Hepatocyte (in vitro differentiated cells): ENCODE data around the gene SLC38A1.

ENCODE experiments used
- EZH2 ChIP-seq: fragments of 200-600 bp; sonication (generic); IDR thresholded peaks from 2 replicates; pipeline ENCODE4 v1.6.1; 2016; ENCODE audit warnings: antibody characterized with exemption, mild to moderate bottlenecking, borderline replicate concordance
- TF ChIP-seq, protein P1 (sequence below): fragments of 200-600 bp; sonication (generic); IDR thresholded peaks from 2 replicates; pipeline ENCODE4 v1.5.1; 2016; ENCODE audit warnings: antibody characterized with exemption, mild to moderate bottlenecking; ENCODE audit not compliant: poor library complexity

DNA sequence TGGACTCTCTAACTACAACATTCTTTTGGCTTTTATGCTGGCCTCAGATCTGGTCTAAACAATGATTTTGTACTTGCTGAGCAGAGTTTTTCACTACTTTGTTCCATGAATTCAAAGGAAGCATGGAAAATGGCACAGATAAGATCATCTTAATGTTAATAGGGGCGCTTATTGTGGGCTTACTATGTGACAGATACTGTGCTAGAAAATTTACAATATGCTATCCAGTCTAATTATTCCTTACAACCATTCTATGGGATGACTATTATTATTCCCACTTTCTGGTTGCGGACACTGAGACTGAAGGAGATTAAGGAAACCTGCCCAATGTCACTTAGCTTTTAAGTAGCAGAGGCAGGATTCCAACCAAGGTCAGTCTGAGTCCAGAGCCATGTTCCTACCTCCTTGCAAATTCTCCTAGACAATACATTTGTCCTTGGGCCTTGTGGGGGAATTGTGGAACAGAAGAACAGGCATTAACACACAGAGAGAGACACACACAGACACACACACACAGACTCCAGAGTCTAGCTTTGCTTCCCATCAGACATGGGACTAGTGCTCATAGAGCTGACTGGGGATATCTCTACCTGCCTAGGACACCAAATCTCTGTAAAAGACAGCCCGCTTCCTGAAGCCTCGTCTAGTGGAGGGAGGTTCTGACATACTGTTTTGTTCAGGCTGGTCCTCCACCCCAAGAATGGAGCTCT, 107.7 kb downstream of the SLC38A1 start:
- TF ChIP-seq, protein P1, sequence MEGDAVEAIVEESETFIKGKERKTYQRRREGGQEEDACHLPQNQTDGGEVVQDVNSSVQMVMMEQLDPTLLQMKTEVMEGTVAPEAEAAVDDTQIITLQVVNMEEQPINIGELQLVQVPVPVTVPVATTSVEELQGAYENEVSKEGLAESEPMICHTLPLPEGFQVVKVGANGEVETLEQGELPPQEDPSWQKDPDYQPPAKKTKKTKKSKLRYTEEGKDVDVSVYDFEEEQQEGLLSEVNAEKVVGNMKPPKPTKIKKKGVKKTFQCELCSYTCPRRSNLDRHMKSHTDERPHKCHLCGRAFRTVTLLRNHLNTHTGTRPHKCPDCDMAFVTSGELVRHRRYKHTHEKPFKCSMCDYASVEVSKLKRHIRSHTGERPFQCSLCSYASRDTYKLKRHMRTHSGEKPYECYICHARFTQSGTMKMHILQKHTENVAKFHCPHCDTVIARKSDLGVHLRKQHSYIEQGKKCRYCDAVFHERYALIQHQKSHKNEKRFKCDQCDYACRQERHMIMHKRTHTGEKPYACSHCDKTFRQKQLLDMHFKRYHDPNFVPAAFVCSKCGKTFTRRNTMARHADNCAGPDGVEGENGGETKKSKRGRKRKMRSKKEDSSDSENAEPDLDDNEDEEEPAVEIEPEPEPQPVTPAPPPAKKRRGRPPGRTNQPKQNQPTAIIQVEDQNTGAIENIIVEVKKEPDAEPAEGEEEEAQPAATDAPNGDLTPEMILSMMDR = no peak
- TF ChIP-seq EZH2 = no peak
